CD4-positive, alpha-beta memory T cell (primary cell): ENCODE measurements around the gene SUSD4. TPM values are rescaled to one million over a fixed set of nuclear protein-coding genes. Genes with fewer than 3 reads are reported as not detected.
A peak's percentile ranks its signal among the peaks of the same experiment; 100 is the strongest.

Experiments used
- CTCF ChIA-PET: fragments of 350-600 bp; sonication (Branson Sonifier 250); formaldehyde crosslinking; loops from one replicate; lab custom pipeline; 2021; ENCODE audit warnings: inconsistent platforms; ENCODE audit not compliant: partially characterized antibody; lab: Charles Lee
- POLR2A ChIA-PET: fragments of 350-600 bp; sonication (Branson Sonifier 250); formaldehyde crosslinking; loops from one replicate; lab custom pipeline; 2021; ENCODE audit not compliant: partially characterized antibody; lab: Charles Lee
- DNase-seq, 5 donors: peaks; one replicate each; pipeline versions ENCODE4 v3.0.0 to v3.0.0-alpha.2; 2020 to 2022; ENCODE audit warnings: mixed read lengths in 1 of 5
- H3K27ac ChIP-seq: one replicate; pipeline ENCODE4 v1.7.0; 2013; ENCODE audit warnings: low read depth, low read length
- H3K27me3 ChIP-seq: 2 replicates; pipeline ENCODE4 v1.7.0; 2013; ENCODE audit warnings: mild to moderate bottlenecking, low read length, moderate library complexity; ENCODE audit not compliant: insufficient read depth
- H3K36me3 ChIP-seq: 2 replicates; pipeline ENCODE4 v1.7.0; 2013; ENCODE audit warnings: mild to moderate bottlenecking, low read length, moderate library complexity; ENCODE audit not compliant: insufficient read depth
- H3K4me1 ChIP-seq: 2 replicates; pipeline ENCODE4 v1.7.0; 2013; ENCODE audit warnings: mild to moderate bottlenecking, low read length, moderate library complexity; ENCODE audit not compliant: insufficient read depth
- H3K4me3 ChIP-seq, 2 donors: one replicate each; pipeline ENCODE4 v1.7.0; 2013; ENCODE audit warnings: low read length in 2 of 2, mild to moderate bottlenecking in 1 of 2
- H3K9me3 ChIP-seq, 2 donors: one replicate each; pipeline ENCODE4 v1.7.0; 2013; ENCODE audit warnings: low read length in 2 of 2, control low read depth in 1 of 2; ENCODE audit not compliant: control insufficient read depth in 1 of 2
- H3K27ac Mint-ChIP-seq, 7 donors: one replicate each; pipeline ENCODE4 v1.8.0; 2020 to 2021; ENCODE audit warnings: mixed read lengths in 7 of 7, mild to moderate bottlenecking in 6 of 7, inconsistent platforms in 3 of 7, moderate library complexity in 3 of 7
- H3K27me3 Mint-ChIP-seq, 2 donors: one replicate each; pipeline ENCODE4 v1.8.0; 2020 to 2021; ENCODE audit warnings: mixed read lengths in 2 of 2
- H3K36me3 Mint-ChIP-seq, 2 donors: one replicate each; pipeline ENCODE4 v1.8.0; 2020 to 2021; ENCODE audit warnings: mixed read lengths in 2 of 2, inconsistent platforms in 1 of 2, mild to moderate bottlenecking in 1 of 2
- H3K4me1 Mint-ChIP-seq, 4 donors: one replicate each; pipeline ENCODE4 v1.8.0; 2020 to 2021; ENCODE audit warnings: mixed read lengths in 4 of 4, mild to moderate bottlenecking in 1 of 4
- H3K4me3 Mint-ChIP-seq, 8 donors: one replicate each; pipeline ENCODE4 v1.8.0; 2020 to 2021; ENCODE audit warnings: mixed read lengths in 8 of 8, mild to moderate bottlenecking in 7 of 8, moderate library complexity in 6 of 8, inconsistent platforms in 3 of 8
- H3K9me3 Mint-ChIP-seq, 8 donors: one replicate each; pipeline ENCODE4 v1.8.0; 2020 to 2021; ENCODE audit warnings: mixed read lengths in 8 of 8, mild to moderate bottlenecking in 5 of 8, inconsistent platforms in 3 of 8, moderate library complexity in 1 of 8
- intact Hi-C: fragments of 100-400 bp; cut with micrococcal nuclease; formaldehyde crosslinking; loops from one replicate; pipeline ENCODE4 v1.15.1; 2023
- polyA plus RNA-seq, 2 donors: library from polyadenylated mRNA; unstranded; fragments of 300-500 nt; fragmentation: Illumina TruSeq; gene quantifications; one replicate each; pipeline ENCODE4 v1.2.3, GENCODE V29; 2021
- total RNA-seq, 2 experiments: library from RNA; stranded (reverse); gene quantifications; one replicate each; pipeline ENCODE4 v1.2.3, GENCODE V29; 2021

SUSD4 gene
- total and polyA plus RNA-seq, 4 experiments from 2014 or later, result 2.9 to 18.5 (median 6.2) TPM

- H3K9me3 Mint-ChIP-seq, result no peaks in the 10 kb centered on the region
- peaks cover 0 to 8% of the 10 kb centered on the region in 2 donors for H3K36me3 Mint-ChIP-seq
- Histone ChIP-seq H3K9me3 (no peaks in the 10 kb centered on the region), H3K4me3 (no peak overlapping the region), H3K27ac (no peak overlapping the region), H3K4me1 (no peaks in the 10 kb centered on the region), H3K27me3 (no peaks in the 10 kb centered on the region), H3K36me3 (no peaks in the 10 kb centered on the region)
- no peak for DNase-seq
- peaks cover 0 to 8% (median under 1%) of the 10 kb centered on the region in 4 donors for H3K4me1 Mint-ChIP-seq
- ChIA-PET POLR2A (no interaction called here), CTCF (no interaction called here)
- H3K4me3 Mint-ChIP-seq, result no peak overlapping the region
- no peak overlapping the region for H3K27ac Mint-ChIP-seq
- peaks cover 0 to 1% of the 10 kb centered on the region in 2 donors for H3K27me3 Mint-ChIP-seq
- intact Hi-C loops, result no loop called here
Observed at GRCh38 chr1:223269006-223269405, 95.0 kb downstream of the SUSD4 start.

GRCh38 chr1:223266632-223267172 lies 97.3 kb downstream of the SUSD4 start:
- Mint-ChIP-seq H3K36me3 (peaks cover 0 to 8% of the 10 kb centered on the region in 2 donors), H3K27me3 (no peaks in the 10 kb centered on the region), H3K27ac (peak overlapping the region in 1 of 7 donors; percentile 68), H3K4me3 (no peak overlapping the region), H3K9me3 (no peaks in the 10 kb centered on the region), H3K4me1 (peaks cover 0 to 8% (median under 1%) of the 10 kb centered on the region in 4 donors)
- Histone ChIP-seq H3K4me3 (no peak overlapping the region), H3K4me1 (no peaks in the 10 kb centered on the region), H3K27ac (no peak overlapping the region), H3K9me3 (no peaks in the 10 kb centered on the region), H3K36me3 (no peaks in the 10 kb centered on the region), H3K27me3 (no peaks in the 10 kb centered on the region)
- intact Hi-C loops, result no loop called here
- DNase-seq, result no peak
- CTCF ChIA-PET, result interaction anchor here (1.3 to 1.5 kb wide), 2 partner anchors 143 to 146 kb away, joined by 3 read pairs; no protein-coding TSS in a partner anchor
- POLR2A ChIA-PET, result no interaction called here

GRCh38 chr1:223264983-223265908 lies 98.7 kb downstream of the SUSD4 start:
- Histone ChIP-seq H3K27me3 (no peaks in the 10 kb centered on the region), H3K27ac (no peak overlapping the region), H3K36me3 (no peaks in the 10 kb centered on the region), H3K4me3 (no peak overlapping the region), H3K9me3 (no peaks in the 10 kb centered on the region), H3K4me1 (no peaks in the 10 kb centered on the region)
- CTCF ChIA-PET, result interaction anchor here (1.3 kb wide), 1 partner anchor 141 kb away, joined by 3 read pairs; no protein-coding TSS in a partner anchor
- H3K4me3 Mint-ChIP-seq, result no peak overlapping the region
- intact Hi-C loops, result no loop called here
- POLR2A ChIA-PET, result no interaction called here
- no peaks in the 10 kb centered on the region for H3K9me3 Mint-ChIP-seq
- peaks cover 0 to 8% (median under 1%) of the 10 kb centered on the region in 4 donors for H3K4me1 Mint-ChIP-seq
- DNase-seq, result no peak
- no peaks in the 10 kb centered on the region for H3K27me3 Mint-ChIP-seq
- H3K27ac Mint-ChIP-seq, result no peak overlapping the region
- peaks cover 0 to 8% of the 10 kb centered on the region in 2 donors for H3K36me3 Mint-ChIP-seq

- no peak overlapping the region for H3K4me3 ChIP-seq
- POLR2A ChIA-PET, result no interaction called here
- H3K36me3 Mint-ChIP-seq, result peaks cover 0 to 8% of the 10 kb centered on the region in 2 donors
- H3K27me3 ChIP-seq, result no peaks in the 10 kb centered on the region
- H3K9me3 ChIP-seq, result no peaks in the 10 kb centered on the region
- H3K27me3 Mint-ChIP-seq, result no peaks in the 10 kb centered on the region
- H3K27ac ChIP-seq, result no peak overlapping the region
- H3K4me3 Mint-ChIP-seq, result no peak overlapping the region
- H3K4me1 ChIP-seq, result no peaks in the 10 kb centered on the region
- H3K4me1 Mint-ChIP-seq, result peaks cover 0 to 8% (median 0%) of the 10 kb centered on the region in 4 donors
- CTCF ChIA-PET, result no interaction called here
- no peak for DNase-seq
- no peaks in the 10 kb centered on the region for H3K9me3 Mint-ChIP-seq
- H3K36me3 ChIP-seq, result no peaks in the 10 kb centered on the region
- intact Hi-C loops, result no loop called here
- H3K27ac Mint-ChIP-seq, result no peak overlapping the region
Observed at GRCh38 chr1:223264529-223264928, 99.4 kb downstream of the SUSD4 start.

GRCh38 chr1:223261914-223262313 lies 102.1 kb downstream of the SUSD4 start:
- H3K27ac Mint-ChIP-seq, result no peak overlapping the region
- Histone ChIP-seq H3K27ac (no peak overlapping the region), H3K4me3 (no peak overlapping the region), H3K27me3 (no peaks in the 10 kb centered on the region), H3K9me3 (no peaks in the 10 kb centered on the region), H3K36me3 (no peaks in the 10 kb centered on the region), H3K4me1 (no peaks in the 10 kb centered on the region)
- POLR2A ChIA-PET, result no interaction called here
- no peak for DNase-seq
- no peaks in the 10 kb centered on the region for H3K4me1 Mint-ChIP-seq
- H3K4me3 Mint-ChIP-seq, result no peak overlapping the region
- H3K36me3 Mint-ChIP-seq, result peaks cover under 1 to 6% of the 10 kb centered on the region in 2 donors
- no peaks in the 10 kb centered on the region for H3K9me3 Mint-ChIP-seq
- CTCF ChIA-PET, result no interaction called here
- no peaks in the 10 kb centered on the region for H3K27me3 Mint-ChIP-seq
- intact Hi-C loops, result no loop called here

- H3K4me3 Mint-ChIP-seq, result no peak overlapping the region
- no peak overlapping the region for H3K27ac Mint-ChIP-seq
- intact Hi-C loops, result no loop called here
- H3K27ac ChIP-seq, result no peak overlapping the region
- no peak for DNase-seq
- H3K4me1 ChIP-seq, result no peaks in the 10 kb centered on the region
- H3K27me3 Mint-ChIP-seq, result no peaks in the 10 kb centered on the region
- ChIA-PET CTCF (interaction anchor here (1.4 kb wide), 1 partner anchor 10 kb away, joined by 4 read pairs; no protein-coding TSS in a partner anchor), POLR2A (no interaction called here)
- no peaks in the 10 kb centered on the region for H3K9me3 ChIP-seq
- no peaks in the 10 kb centered on the region for H3K27me3 ChIP-seq
- no peaks in the 10 kb centered on the region for H3K9me3 Mint-ChIP-seq
- H3K36me3 ChIP-seq, result no peaks in the 10 kb centered on the region
- H3K4me3 ChIP-seq, result no peak overlapping the region
- H3K36me3 Mint-ChIP-seq, result peaks cover 1 to 5% of the 10 kb centered on the region in 2 donors
- H3K4me1 Mint-ChIP-seq, result no peaks in the 10 kb centered on the region
Observed at GRCh38 chr1:223260712-223261111, 103.3 kb downstream of the SUSD4 start.

GRCh38 chr1:223259462-223259861 lies 104.5 kb downstream of the SUSD4 start:
- no peak overlapping the region for H3K4me3 ChIP-seq
- no peaks in the 10 kb centered on the region for H3K27me3 ChIP-seq
- Mint-ChIP-seq H3K4me3 (no peak overlapping the region), H3K4me1 (no peaks in the 10 kb centered on the region), H3K36me3 (peaks cover 1 to 5% of the 10 kb centered on the region in 2 donors), H3K9me3 (no peaks in the 10 kb centered on the region), H3K27me3 (no peaks in the 10 kb centered on the region), H3K27ac (peak overlapping the region in 1 of 7 donors; percentile 30)
- no peak for DNase-seq
- no peaks in the 10 kb centered on the region for H3K9me3 ChIP-seq
- no peaks in the 10 kb centered on the region for H3K4me1 ChIP-seq
- ChIA-PET POLR2A (no interaction called here), CTCF (no interaction called here)
- H3K36me3 ChIP-seq, result no peaks in the 10 kb centered on the region
- no peak overlapping the region for H3K27ac ChIP-seq
- intact Hi-C loops, result no loop called here
